HG03575 (cell line): Measurements from ENCODE around the gene MPI.
"Not testable (repeated sequence)": the region's sequence is repeated elsewhere in the genome, so short reads cannot be mapped to it uniquely, and the experiment has no call there.

Experiments used
- ATAC-seq: cut with Tn5 transposase; IDR thresholded peaks from one replicate; pipeline ENCODE4 v1.9.1; 2021; ENCODE audit not compliant: unreplicated experiment, insufficient number of reproducible peaks, low FRiP score; ENCODE audit errors: extremely low read depth

MPI gene

GRCh38 chr15:74908635-74909034 is 18.8 kb downstream of the MPI start:
- ATAC-seq: no peak

DNA sequence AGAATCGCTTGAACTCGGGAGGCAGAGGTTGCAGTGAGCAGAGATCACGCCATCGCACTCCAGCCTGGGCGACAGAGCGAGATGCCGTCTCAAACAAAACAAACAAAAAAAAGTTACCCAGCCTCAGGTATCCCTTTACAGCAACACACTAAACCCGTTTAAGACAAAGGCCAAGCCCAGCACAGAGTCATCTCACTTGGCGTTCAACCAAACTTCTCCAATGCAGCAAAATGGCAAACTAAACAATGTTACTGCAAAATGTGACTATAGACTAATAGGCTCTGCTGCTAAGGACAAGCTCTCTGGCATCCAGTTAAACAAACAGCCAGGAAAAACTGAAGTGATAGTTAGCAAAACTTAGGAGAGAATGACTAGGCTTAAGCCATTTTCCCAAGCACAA is 23.2 kb downstream of the MPI start:
- no peak for ATAC-seq

DNA sequence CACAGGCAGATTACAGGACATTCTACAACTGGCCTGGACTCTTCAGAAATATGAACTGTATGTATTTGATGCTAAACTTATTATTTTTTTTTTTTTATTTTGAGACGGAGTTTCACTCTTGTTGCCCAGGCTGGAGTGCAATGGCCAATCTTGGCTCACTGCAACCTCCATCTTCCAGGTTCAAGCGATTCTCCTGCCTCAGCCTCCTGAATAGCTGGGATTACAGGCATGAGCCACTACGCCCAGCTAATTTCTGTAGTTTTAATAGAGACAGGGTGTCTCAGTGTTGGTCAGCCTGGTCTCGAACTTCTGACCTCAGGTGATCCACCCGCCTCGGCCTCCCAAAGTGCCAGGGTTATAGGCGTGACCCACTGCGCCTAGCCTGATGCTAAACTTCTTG is 24.0 kb downstream of the MPI start:
- not testable (repeated sequence) for ATAC-seq

GRCh38 chr15:74917676-74918075 is 27.8 kb downstream of the MPI start:
- no peak for ATAC-seq

- ATAC-seq: no peak
Measured at GRCh38 chr15:74920456-74920855, 30.6 kb downstream of the MPI start.

DNA sequence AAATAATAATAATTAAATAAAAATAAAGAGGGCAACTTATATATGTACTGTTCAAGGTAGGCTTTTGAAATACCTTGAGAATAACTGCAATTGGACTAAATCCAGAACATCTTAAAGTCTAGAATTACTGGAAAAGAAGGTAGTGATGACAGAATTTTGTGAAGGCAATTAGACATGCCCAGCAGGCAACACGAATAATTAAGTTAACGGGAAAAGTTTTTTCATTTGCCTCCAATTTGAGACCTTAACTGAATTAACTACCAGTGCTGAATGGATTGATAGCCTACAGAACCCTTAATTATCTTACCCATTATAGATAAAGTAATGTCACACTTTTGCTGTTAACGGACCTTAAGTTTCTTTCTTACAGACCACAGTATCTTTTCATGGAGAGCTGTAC is 34.7 kb downstream of the MPI start:
- ATAC-seq: no peak

DNA sequence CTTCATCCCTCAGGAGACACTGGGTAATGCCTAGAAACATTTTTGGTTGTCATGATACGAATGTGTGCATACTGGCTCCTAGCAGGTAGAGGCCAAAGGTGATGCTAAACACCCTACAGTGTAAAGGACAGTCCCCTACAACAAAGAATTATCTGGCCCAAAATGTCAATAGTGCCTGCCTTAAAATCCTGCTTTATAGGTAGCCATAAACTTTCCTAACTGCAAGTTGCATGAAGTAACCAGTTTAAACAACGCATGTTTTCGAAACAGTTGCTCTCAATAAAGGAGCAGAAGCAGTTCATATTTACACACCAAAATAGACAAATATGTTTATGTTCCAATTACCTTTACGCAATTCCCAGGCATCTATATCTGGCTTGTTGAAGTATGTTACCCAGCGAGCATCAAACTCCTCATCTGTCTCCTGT is 38.9 kb downstream of the MPI start:
- no peak for ATAC-seq

DNA sequence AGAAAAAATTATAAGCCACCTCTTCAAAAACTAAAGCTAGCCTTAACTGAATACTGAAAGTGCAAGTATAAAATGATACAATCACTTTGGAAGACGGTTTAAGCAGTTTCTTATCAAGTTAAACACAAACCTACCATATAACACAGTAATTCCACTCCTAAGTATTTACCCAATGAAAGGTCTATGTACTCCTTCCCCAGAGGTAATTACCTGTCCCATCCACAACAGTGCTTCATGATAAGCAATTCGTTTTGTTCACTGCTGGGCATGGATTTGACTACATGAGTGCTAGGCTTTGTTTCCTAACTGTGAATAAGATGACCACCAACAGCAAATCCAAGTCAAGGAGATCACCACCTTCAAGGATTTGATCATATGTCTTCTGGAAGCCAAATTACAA is 43.7 kb downstream of the MPI start:
- ATAC-seq: no peak

DNA sequence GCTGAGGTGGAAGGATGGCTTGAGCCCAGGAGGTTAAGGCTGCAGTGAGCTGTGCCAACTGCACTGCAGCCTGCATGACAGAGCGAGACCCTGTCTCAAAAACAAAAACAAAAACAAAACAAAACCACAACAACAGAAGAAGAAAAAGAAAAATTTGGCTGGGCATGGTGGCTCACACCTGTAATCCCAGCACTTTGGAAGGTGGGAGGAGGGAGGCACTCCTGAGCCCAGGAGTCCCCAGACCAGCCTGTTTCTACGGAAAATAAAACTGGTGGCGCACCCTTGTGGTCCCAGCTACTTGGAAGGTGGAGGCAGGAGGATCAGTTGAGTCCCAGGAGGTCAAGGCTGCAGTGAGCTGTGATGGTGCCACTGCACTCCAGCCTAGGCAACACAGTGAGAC is 45.4 kb downstream of the MPI start:
- not testable (repeated sequence) for ATAC-seq

DNA sequence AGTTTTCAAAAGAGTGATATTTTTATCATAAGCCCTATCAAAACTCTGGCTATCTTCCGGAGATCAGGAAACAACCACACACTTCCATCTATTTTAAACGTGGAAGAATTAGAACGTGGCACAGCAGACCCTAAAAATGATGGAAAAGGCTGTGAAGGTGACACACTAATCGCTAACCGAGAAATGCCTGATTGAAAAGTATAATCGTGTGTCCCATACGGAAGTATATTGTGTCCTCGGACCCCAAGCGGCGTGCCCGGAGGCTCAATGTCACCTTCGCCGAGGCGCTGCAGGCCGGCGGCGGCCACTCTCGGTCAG is 47.4 kb downstream of the MPI start:
- ATAC-seq: no peak

DNA sequence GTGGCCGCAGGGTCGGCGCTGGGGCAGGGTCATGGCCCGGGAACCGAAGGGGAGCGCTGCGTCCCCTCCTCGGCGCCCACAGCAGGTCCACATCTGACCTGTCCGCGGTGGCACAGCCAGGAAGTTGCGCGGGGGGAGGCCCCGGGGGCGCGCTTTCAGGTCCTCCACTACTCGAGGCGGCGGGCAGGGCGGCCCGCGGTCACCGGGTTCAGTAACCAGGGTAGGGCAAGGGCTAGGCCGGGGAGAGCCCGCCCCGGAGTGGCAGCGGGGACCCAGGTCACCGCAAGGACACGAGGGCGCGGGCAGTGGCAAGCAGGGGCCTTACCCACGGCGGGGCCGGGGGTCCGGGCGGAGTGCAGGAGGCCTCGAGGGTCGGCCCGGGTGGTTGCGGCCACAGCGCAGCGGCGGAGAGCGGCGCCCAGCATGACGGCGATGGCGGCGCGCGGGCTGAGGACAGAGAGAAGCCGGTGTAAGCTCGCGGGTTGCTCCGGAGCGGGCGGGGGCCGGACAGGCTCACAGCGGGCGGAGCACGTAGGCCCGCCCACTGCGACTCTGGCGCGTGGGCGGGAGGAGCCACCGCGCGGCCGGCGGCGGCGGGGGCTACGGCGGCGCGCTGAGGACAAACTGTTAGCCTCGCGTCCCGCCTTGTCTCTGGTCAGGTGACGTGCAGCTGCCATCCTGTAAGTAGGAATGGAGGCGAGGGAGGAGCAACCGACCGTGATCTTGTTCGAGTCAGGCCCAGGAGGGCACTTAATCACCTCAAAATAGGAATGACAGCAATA is 47.9 kb downstream of the MPI start, which contains the start of gene COX5A:
Gene COX5A (minus strand): TSS at position 484 of the 782 bp plus-strand sequence. CDS start 59 bp downstream, at position 425.
- ATAC-seq: peak; percentile 39

- no peak for ATAC-seq
Measured at GRCh38 chr15:74950078-74950908, 60.5 kb downstream of the MPI start.

- ATAC-seq: no peak
Measured at GRCh38 chr15:74951006-74951405, 61.2 kb downstream of the MPI start.
